PC-9 (cell line): ENCODE results near the gene WDFY3. TPM values are rescaled to one million over a fixed set of nuclear protein-coding genes. Genes with fewer than 3 reads are reported as not detected.

Source experiments
- BruUV-seq: library from RNA; stranded (reverse); fragments of 400-500 nt; replicated peaks from 2 replicates; lab custom pipeline; 2021; lab: Mats Ljungman, UMichigan
- CTCF ChIA-PET: fragments of 300-600 bp; sonication (Branson Sonifier 250); formaldehyde crosslinking; loops from one replicate; lab custom pipeline; 2022; ENCODE audit warnings: antibody characterized with exemption; lab: Charles Lee
- POLR2A ChIA-PET: fragments of 300-600 bp; sonication (Branson Sonifier 250); formaldehyde crosslinking; loops from one replicate; lab custom pipeline; 2022; ENCODE audit warnings: antibody characterized with exemption; ENCODE audit not compliant: unreplicated experiment; lab: Charles Lee
- DNase-seq, 2 experiments: peaks; one replicate each; pipeline versions ENCODE4 v3.0.0 to v3.0.0-alpha.2; 2015 to 2022; ENCODE audit warnings: mixed read lengths in 1 of 2
- H2AFZ ChIP-seq: fragments of 200-600 bp; sonication (generic); 2 replicates; pipeline ENCODE4 v1.8.1; 2017; ENCODE audit warnings: antibody characterized with exemption
- H3F3A ChIP-seq: fragments of 200-600 bp; sonication (generic); 2 replicates; pipeline ENCODE4 v1.8.1; 2017; ENCODE audit warnings: antibody characterized with exemption, mild to moderate bottlenecking, low read depth; ENCODE audit not compliant: insufficient read depth
- H3K27ac ChIP-seq: fragments of 200-600 bp; sonication (generic); 2 replicates; pipeline ENCODE4 v1.6.1; 2016; ENCODE audit warnings: mixed run types
- H3K27me3 ChIP-seq: fragments of 200-600 bp; sonication (generic); 2 replicates; pipeline ENCODE4 v1.6.1; 2016; ENCODE audit warnings: low read depth, mixed run types; ENCODE audit not compliant: insufficient read depth
- H3K36me3 ChIP-seq: fragments of 200-600 bp; sonication (generic); 2 replicates; pipeline ENCODE4 v1.6.1; 2016; ENCODE audit warnings: low read depth, mixed run types
- H3K4me1 ChIP-seq: fragments of 200-600 bp; sonication (generic); replicated peaks from 2 replicates; pipeline ENCODE4 v1.6.1; 2016; ENCODE audit warnings: mixed run types; ENCODE audit not compliant: insufficient read depth
- H3K4me2 ChIP-seq: fragments of 200-600 bp; sonication (generic); 2 replicates; pipeline ENCODE4 v1.6.1; 2017; ENCODE audit warnings: mixed run types
- H3K4me3 ChIP-seq: fragments of 200-600 bp; sonication (generic); 2 replicates; pipeline ENCODE4 v1.6.1; 2016; ENCODE audit warnings: mixed run types
- H3K79me2 ChIP-seq: fragments of 200-600 bp; sonication (generic); 2 replicates; pipeline ENCODE4 v1.6.1; 2017; ENCODE audit warnings: low read depth, mixed run types
- H3K9me2 ChIP-seq: fragments of 200-600 bp; sonication (generic); 2 replicates; pipeline ENCODE4 v1.8.1; 2017; ENCODE audit warnings: mild to moderate bottlenecking; ENCODE audit not compliant: insufficient read depth
- H3K9me3 ChIP-seq: fragments of 200-600 bp; sonication (generic); 2 replicates; pipeline ENCODE4 v1.8.1; 2016; ENCODE audit warnings: low read depth; ENCODE audit not compliant: insufficient read depth
- H4K20me1 ChIP-seq: fragments of 200-600 bp; sonication (generic); 2 replicates; pipeline ENCODE4 v1.8.1; 2017; ENCODE audit not compliant: insufficient read depth
- CTCF ChIP-seq: fragments of 200-600 bp; sonication (generic); conservative IDR thresholded peaks from 2 replicates; pipeline ENCODE4 v1.6.1; 2017; ENCODE audit warnings: mixed run types, antibody characterized with exemption, mild to moderate bottlenecking, moderate library complexity
- EZH2 ChIP-seq: fragments of 200-600 bp; sonication (generic); IDR thresholded peaks from 2 replicates; pipeline ENCODE4 v1.8.0; 2017; ENCODE audit warnings: antibody characterized with exemption, low read depth
- intact Hi-C: fragments of 100-400 bp; cut with micrococcal nuclease; formaldehyde crosslinking; loops from one replicate; pipeline ENCODE4 v1.10.0; 2022; ENCODE audit not compliant: unreplicated experiment
- total RNA-seq: library from RNA; stranded (reverse); gene quantifications from 2 replicates; pipeline ENCODE4 v1.2.3, GENCODE V29; 2021

Gene WDFY3
- total RNA-seq, 1 experiment from 2014 or later, result 35.4 TPM

- no peaks in the 10 kb centered on the region for H3K27me3 ChIP-seq
- H3K36me3 ChIP-seq, result peaks cover 10% of the 10 kb centered on the region; the same call in 1 of the 2 replicates
- TF ChIP-seq CTCF, result no peak
- no peak for TF ChIP-seq EZH2
- no peaks in the 10 kb centered on the region for H4K20me1 ChIP-seq
- intact Hi-C loops, result no loop called here
- no peak overlapping the region for H3K4me2 ChIP-seq
- no peak for DNase-seq
- no peak overlapping the region for H2AFZ ChIP-seq
- no TSS peak for BruUV-seq
- no peaks in the 10 kb centered on the region for H3K4me1 ChIP-seq
- no peaks in the 10 kb centered on the region for H3K79me2 ChIP-seq
- peaks cover 2% of the 10 kb centered on the region; the same call in 1 of the 2 replicates for H3F3A ChIP-seq
- POLR2A ChIA-PET, result no interaction called here
- CTCF ChIA-PET, result no interaction called here
- no peak overlapping the region for H3K27ac ChIP-seq
- no peak overlapping the region for H3K4me3 ChIP-seq
- H3K9me3 ChIP-seq, result no peaks in the 10 kb centered on the region
- no peaks in the 10 kb centered on the region for H3K9me2 ChIP-seq
Measured at GRCh38 chr4:84647312-84647884, 319.1 kb downstream of the WDFY3 start.

DNA sequence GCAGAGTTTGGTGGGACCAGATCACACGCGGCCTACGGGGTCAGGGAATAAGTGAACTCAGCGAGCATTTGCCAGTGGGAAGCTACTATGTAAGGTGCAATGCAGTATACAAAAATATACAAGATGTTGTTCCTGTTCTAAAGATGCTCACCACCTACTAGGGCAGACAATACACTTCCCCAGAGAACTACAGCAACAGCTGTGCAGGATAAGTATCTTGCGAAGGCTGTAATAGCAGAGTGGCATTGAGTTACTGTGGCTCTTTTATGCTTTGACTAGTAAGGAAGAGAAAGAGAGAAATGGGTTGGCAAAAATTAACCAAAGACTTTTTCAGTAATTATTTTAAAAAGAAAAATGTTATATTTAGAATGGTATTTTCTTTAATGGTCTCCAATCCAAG, 322.4 kb downstream of the WDFY3 start:
- ChIA-PET POLR2A (no interaction called here), CTCF (no interaction called here)
- Histone ChIP-seq H3K4me3 (no peak overlapping the region), H3K9me2 (no peaks in the 10 kb centered on the region), H3K4me1 (no peaks in the 10 kb centered on the region), H3K4me2 (no peak overlapping the region), H3F3A (peaks cover 2% of the 10 kb centered on the region; the same call in 1 of the 2 replicates), H2AFZ (no peak overlapping the region), H4K20me1 (no peaks in the 10 kb centered on the region), H3K36me3 (peaks cover 18% of the 10 kb centered on the region; the same call in 1 of the 2 replicates), H3K79me2 (no peaks in the 10 kb centered on the region), H3K9me3 (no peaks in the 10 kb centered on the region), H3K27ac (no peak overlapping the region), H3K27me3 (no peaks in the 10 kb centered on the region)
- DNase-seq, result no peak
- TF ChIP-seq CTCF (no peak), EZH2 (no peak)
- BruUV-seq, result no TSS peak
- intact Hi-C loops, result no loop called here

GRCh38 chr4:84639145-84639544, 327.3 kb downstream of the WDFY3 start:
- Histone ChIP-seq H3K9me2 (no peaks in the 10 kb centered on the region), H3K9me3 (no peaks in the 10 kb centered on the region), H2AFZ (no peak overlapping the region), H4K20me1 (no peaks in the 10 kb centered on the region), H3K36me3 (peaks cover 13% of the 10 kb centered on the region; the same call in 1 of the 2 replicates), H3K4me2 (no peak overlapping the region), H3K79me2 (no peaks in the 10 kb centered on the region), H3K4me1 (no peaks in the 10 kb centered on the region), H3F3A (no peaks in the 10 kb centered on the region), H3K27me3 (no peaks in the 10 kb centered on the region), H3K27ac (no peak overlapping the region), H3K4me3 (no peak overlapping the region)
- TF ChIP-seq EZH2, result no peak
- no peak for TF ChIP-seq CTCF
- ChIA-PET POLR2A (no interaction called here), CTCF (interaction anchor here (0.6 kb wide), 1 partner anchor 166 kb away, joined by 4 read pairs; no protein-coding TSS in a partner anchor)
- intact Hi-C loops, result no loop called here
- BruUV-seq, result no TSS peak
- no peak for DNase-seq
